ENCODE data around the gene EFCAB6. TPM values are rescaled to one million over a fixed set of nuclear protein-coding genes. Genes with fewer than 3 reads are reported as not detected.

Gene EFCAB6
- total and polyA plus RNA-seq, 9 of the 15 experiments (the other 6 are each of a cell fraction or from before 2014, with no cell fraction given), result 0.06 TPM; not detected in 8

GRCh38 chr22:43562843-43563242 is 249.3 kb downstream of the EFCAB6 start:
- WGBS (ENCODE audit: insufficient coverage, low coverage, missing lambda C conversion rate), result 8% methylated on average over 6 of the region's 13 CpGs

More at GRCh38 chr22:43562843-43563242, 249.3 kb downstream of the EFCAB6 start:
- Histone ChIP-seq H3K27me3 (ENCODE audit: control insufficient read depth in 2 of 2, insufficient read depth in 2 of 2, low read length in 2 of 2) (no peaks in the 10 kb centered on the region; a peak in 1 of 5 replicates), H3K27ac (ENCODE audit: extremely low read depth, low read depth, low read length) (no peak overlapping the region), H3K4me2 (ENCODE audit: insufficient read depth, low read length) (no peak overlapping the region), H3K9me1 (ENCODE audit: control insufficient read depth, insufficient read depth, low read length) (no peaks in the 10 kb centered on the region), H4K20me1 (replicated peaks; ENCODE audit: control insufficient read depth, insufficient read depth, low read length) (no peaks in the 10 kb centered on the region), H3K9me3 (replicated peaks; ENCODE audit: control insufficient read depth, insufficient read depth, low read depth, low read length) (no peaks in the 10 kb centered on the region), H3K79me2 (ENCODE audit: control insufficient read depth, insufficient read depth, low read length) (no peaks in the 10 kb centered on the region), H3K9ac (ENCODE audit: insufficient read depth in 1 of 2, low read depth in 2 of 2, low read length in 2 of 2) (no peak overlapping the region), H3K36me3 (ENCODE audit: control insufficient read depth, insufficient read depth, low read length) (no peaks in the 10 kb centered on the region), H3K4me3 (no peak overlapping the region), H3K4me1 (replicated peaks in 1 of 2; ENCODE audit: control insufficient read depth in 2 of 2, insufficient read depth in 2 of 2, low read length in 2 of 2) (no peaks in the 10 kb centered on the region), H2AFZ (ENCODE audit: low read depth, low read length) (no peak overlapping the region)
- intact Hi-C loops (cut with micrococcal nuclease), result no loop called here
- ChIA-PET POLR2A (no interaction called here), CTCF (ENCODE audit: low intra/inter-chr PET ratio) (no interaction called here)
- DNase-seq (ENCODE audit: extremely low read depth in 1 of 4, low spot score in 3 of 4) (no peak), ATAC-seq (no peak), FAIRE-seq (no peak)
- BruUV-seq (replicated peaks), result no TSS peak
- TF ChIP-seq HOXB6 (CRISPR knock-in tag; IDR thresholded peaks at IDR 0.05; ENCODE audit: borderline replicate concordance), result no peak
- no peak for TF ChIP-seq SRSF1 (IDR thresholded peaks at IDR 0.05; ENCODE audit: low read depth, low read length)
- no peak for TF ChIP-seq HDAC2 (IDR thresholded peaks at IDR 0.05)
- TF ChIP-seq THRB (CRISPR knock-in tag; conservative IDR thresholded peaks at IDR 0.05), result no peak
- TF ChIP-seq BMI1 (IDR thresholded peaks at IDR 0.05; ENCODE audit: low read length), result no peak
- TF ChIP-seq NFRKB (IDR thresholded peaks at IDR 0.05; ENCODE audit: low read depth), result no peak
- TF ChIP-seq SMARCE1 (IDR thresholded peaks at IDR 0.05), result no peak
- no peak for TF ChIP-seq FOXJ2 (tag; IDR thresholded peaks at IDR 0.05)
- no peak for TF ChIP-seq SMAD2 (IDR thresholded peaks at IDR 0.05; ENCODE audit: low read depth, low read length)
- in situ Hi-C loops (cut with MboI), result no loop called here

Data from K562 (cell line).